ENCODE data around the gene NOTCH4. TPM values are rescaled to one million over a fixed set of nuclear protein-coding genes. Genes with fewer than 3 reads are reported as not detected.

NOTCH4 gene
- total RNA-seq, 1 experiment from 2014 or later: 5.7 TPM

- H3K9me3 Mint-ChIP-seq (ENCODE audit: low read depth, unreplicated experiment): no peaks in the 10 kb centered on the region
- intact Hi-C loops (cut with micrococcal nuclease; ENCODE audit: unreplicated experiment): no loop called here
- H3K27me3 Mint-ChIP-seq (ENCODE audit: unreplicated experiment): no peaks in the 10 kb centered on the region
- H3K36me3 Mint-ChIP-seq (ENCODE audit: insufficient read depth, unreplicated experiment): peaks cover 63% of the 10 kb centered on the region
- TSS peak; percentile 10 for BruUV-seq (replicated peaks)
- peaks cover 47% of the 10 kb centered on the region for H3K4me1 Mint-ChIP-seq (ENCODE audit: low read depth, unreplicated experiment)
- H3K4me3 Mint-ChIP-seq (ENCODE audit: low read depth, unreplicated experiment): no peak overlapping the region
- CTCF ChIA-PET: no interaction called here
- no peak overlapping the region for H3K27ac Mint-ChIP-seq (ENCODE audit: unreplicated experiment)
- TF ChIP-seq CTCF (IDR thresholded peaks at IDR 0.05; ENCODE audit: unreplicated experiment): no peak
- DNase-seq: no peak
These were observed 49.5 kb downstream of the NOTCH4 start for GRCh38 chr6:32174416-32174815.

- peaks cover 37% of the 10 kb centered on the region for H3K4me1 Mint-ChIP-seq (ENCODE audit: low read depth, unreplicated experiment)
- DNase-seq: no peak
- intact Hi-C loops (cut with micrococcal nuclease; ENCODE audit: unreplicated experiment): no loop called here
- H3K27ac Mint-ChIP-seq (ENCODE audit: unreplicated experiment): no peak overlapping the region
- H3K9me3 Mint-ChIP-seq (ENCODE audit: low read depth, unreplicated experiment): no peaks in the 10 kb centered on the region
- no peak for TF ChIP-seq CTCF (IDR thresholded peaks at IDR 0.05; ENCODE audit: unreplicated experiment)
- no peaks in the 10 kb centered on the region for H3K27me3 Mint-ChIP-seq (ENCODE audit: unreplicated experiment)
- CTCF ChIA-PET: no interaction called here
- BruUV-seq (replicated peaks): no TSS peak
- peaks cover 57% of the 10 kb centered on the region for H3K36me3 Mint-ChIP-seq (ENCODE audit: insufficient read depth, unreplicated experiment)
- no peak overlapping the region for H3K4me3 Mint-ChIP-seq (ENCODE audit: low read depth, unreplicated experiment)
These were observed 50.7 kb downstream of the NOTCH4 start for GRCh38 chr6:32173051-32173727.

GRCh38 chr6:32171234-32171633 lies 52.6 kb downstream of the NOTCH4 start:
- no peaks in the 10 kb centered on the region for H3K27me3 Mint-ChIP-seq (ENCODE audit: unreplicated experiment)
- H3K36me3 Mint-ChIP-seq (ENCODE audit: insufficient read depth, unreplicated experiment): peaks cover 50% of the 10 kb centered on the region
- DNase-seq: no peak
- peaks cover 26% of the 10 kb centered on the region for H3K4me1 Mint-ChIP-seq (ENCODE audit: low read depth, unreplicated experiment)
- BruUV-seq (replicated peaks): no TSS peak
- CTCF ChIA-PET: no interaction called here
- no peak overlapping the region for H3K27ac Mint-ChIP-seq (ENCODE audit: unreplicated experiment)
- TF ChIP-seq CTCF (IDR thresholded peaks at IDR 0.05; ENCODE audit: unreplicated experiment): no peak
- intact Hi-C loops (cut with micrococcal nuclease; ENCODE audit: unreplicated experiment): no loop called here
- no peaks in the 10 kb centered on the region for H3K9me3 Mint-ChIP-seq (ENCODE audit: low read depth, unreplicated experiment)
- no peak overlapping the region for H3K4me3 Mint-ChIP-seq (ENCODE audit: low read depth, unreplicated experiment)

GRCh38 chr6:32170294-32170693 lies 53.6 kb downstream of the NOTCH4 start:
- H3K9me3 Mint-ChIP-seq (ENCODE audit: low read depth, unreplicated experiment): no peaks in the 10 kb centered on the region
- intact Hi-C loops (cut with micrococcal nuclease; ENCODE audit: unreplicated experiment): no loop called here
- BruUV-seq (replicated peaks): no TSS peak
- H3K27me3 Mint-ChIP-seq (ENCODE audit: unreplicated experiment): no peaks in the 10 kb centered on the region
- no peak overlapping the region for H3K4me3 Mint-ChIP-seq (ENCODE audit: low read depth, unreplicated experiment)
- no peak overlapping the region for H3K27ac Mint-ChIP-seq (ENCODE audit: unreplicated experiment)
- H3K4me1 Mint-ChIP-seq (ENCODE audit: low read depth, unreplicated experiment): peaks cover 21% of the 10 kb centered on the region
- CTCF ChIA-PET: no interaction called here
- no peak for DNase-seq
- peaks cover 48% of the 10 kb centered on the region for H3K36me3 Mint-ChIP-seq (ENCODE audit: insufficient read depth, unreplicated experiment)
- TF ChIP-seq CTCF (IDR thresholded peaks at IDR 0.05; ENCODE audit: unreplicated experiment): no peak

All from Calu3 (cell line).